Osteoblast (primary cell): ENCODE measurements around the gene ARHGAP12. TPM values are rescaled to one million over a fixed set of nuclear protein-coding genes. Genes with fewer than 3 reads are reported as not detected.

ENCODE experiments used
- DNase-seq: peaks from one replicate; pipeline ENCODE4 v3.0.0; 2011; ENCODE audit warnings: low spot score, mixed read lengths; ENCODE audit not compliant: insufficient read length; ENCODE audit errors: missing footprints
- H2AFZ ChIP-seq: 2 replicates; pipeline ENCODE4 v1.6.0; 2011; ENCODE audit warnings: mild to moderate bottlenecking, low read length
- H3K27ac ChIP-seq: 2 replicates; pipeline ENCODE4 v1.5.1; 2011; ENCODE audit warnings: mild to moderate bottlenecking, low read depth, low read length, moderate library complexity
- H3K27me3 ChIP-seq: 2 replicates; pipeline ENCODE4 v1.6.0; 2012; ENCODE audit warnings: mild to moderate bottlenecking, control low read depth, inconsistent platforms, low read length, moderate library complexity; ENCODE audit not compliant: insufficient read depth
- H3K36me3 ChIP-seq: 2 replicates; pipeline ENCODE4 v1.5.1; 2011; ENCODE audit warnings: mild to moderate bottlenecking, low read length, control low read depth, moderate library complexity; ENCODE audit not compliant: insufficient read depth
- H3K4me1 ChIP-seq: 2 replicates; pipeline ENCODE4 v1.5.1; 2011; ENCODE audit warnings: mild to moderate bottlenecking, low read length, control low read depth, moderate library complexity; ENCODE audit not compliant: insufficient read depth
- H3K4me2 ChIP-seq: 2 replicates; pipeline ENCODE4 v1.6.0; 2011; ENCODE audit warnings: mild to moderate bottlenecking, low read length; ENCODE audit not compliant: insufficient read depth
- H3K4me3 ChIP-seq: fragments of 200-600 bp; sonication (generic); 3 replicates; pipeline ENCODE4 v1.5.1; 2012; ENCODE audit warnings: mild to moderate bottlenecking, low read length, inconsistent platforms; ENCODE audit not compliant: insufficient read depth
- H3K79me2 ChIP-seq: 2 replicates; pipeline ENCODE4 v1.6.0; 2012; ENCODE audit warnings: mild to moderate bottlenecking, low read length, control low read depth, inconsistent platforms; ENCODE audit not compliant: insufficient read depth
- H3K9me3 ChIP-seq: 2 replicates; pipeline ENCODE4 v1.5.1; 2011; ENCODE audit warnings: low read depth, low read length, control low read depth
- H4K20me1 ChIP-seq: 2 replicates; pipeline ENCODE4 v1.6.0; 2012; ENCODE audit warnings: mild to moderate bottlenecking, low read length, control low read depth; ENCODE audit not compliant: insufficient read depth
- total RNA-seq: library from RNA; depleted of rRNA; stranded (reverse); fragments of >200 nt; gene quantifications from 2 replicates; pipeline ENCODE4 v1.2.3, GENCODE V29; 2012
- TF ChIP-seq, protein P1 (sequence below): IDR thresholded peaks from 2 replicates; pipeline ENCODE4 v1.5.1; 2011; ENCODE audit warnings: mild to moderate bottlenecking, low read depth, low read length, moderate library complexity; ENCODE audit errors: extremely low read depth

ARHGAP12 gene
- total RNA-seq, 1 donor: 76.0 TPM

DNA sequence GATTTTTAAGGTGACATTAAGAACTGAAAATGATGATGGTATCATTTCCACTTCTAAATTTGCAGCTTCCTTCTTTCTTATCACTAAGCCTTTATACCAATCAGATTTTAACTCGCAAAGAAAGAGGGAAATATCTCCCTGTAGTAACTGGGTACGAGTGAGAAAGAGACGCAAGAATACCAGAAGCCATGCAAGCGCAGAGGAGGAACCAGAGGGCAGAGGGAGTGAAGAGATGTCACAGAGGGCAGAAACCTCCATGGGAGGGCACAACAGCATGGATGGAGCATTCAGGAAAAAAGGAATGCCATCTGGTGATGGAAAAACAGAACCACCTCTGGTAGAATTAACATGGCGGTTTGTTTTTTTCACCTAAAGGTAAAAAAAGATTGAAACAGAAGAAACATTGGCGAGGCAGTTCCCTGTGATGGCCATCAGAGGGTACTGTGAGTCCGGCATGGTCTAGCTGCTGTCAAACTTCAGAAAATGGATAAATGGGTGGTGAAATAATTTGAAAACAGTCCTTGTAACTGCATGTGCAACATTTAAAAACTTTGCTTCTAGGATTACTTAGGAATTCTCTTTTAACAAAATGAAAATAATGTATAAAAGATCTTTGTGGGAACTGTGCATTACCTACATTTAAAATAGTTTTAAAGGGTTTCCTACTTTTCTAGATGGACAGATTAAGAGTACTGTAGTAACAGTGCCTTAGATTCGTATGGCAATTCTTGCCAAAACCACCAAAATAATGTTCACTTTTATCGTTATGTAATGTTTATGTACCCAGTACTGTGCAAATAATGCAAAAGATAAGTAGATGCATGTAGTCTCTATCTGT lies 91.8 kb downstream of the ARHGAP12 start:
- H3K4me1 ChIP-seq: no peaks in the 10 kb centered on the region
- no peaks in the 10 kb centered on the region for H3K36me3 ChIP-seq
- TF ChIP-seq, protein P1, sequence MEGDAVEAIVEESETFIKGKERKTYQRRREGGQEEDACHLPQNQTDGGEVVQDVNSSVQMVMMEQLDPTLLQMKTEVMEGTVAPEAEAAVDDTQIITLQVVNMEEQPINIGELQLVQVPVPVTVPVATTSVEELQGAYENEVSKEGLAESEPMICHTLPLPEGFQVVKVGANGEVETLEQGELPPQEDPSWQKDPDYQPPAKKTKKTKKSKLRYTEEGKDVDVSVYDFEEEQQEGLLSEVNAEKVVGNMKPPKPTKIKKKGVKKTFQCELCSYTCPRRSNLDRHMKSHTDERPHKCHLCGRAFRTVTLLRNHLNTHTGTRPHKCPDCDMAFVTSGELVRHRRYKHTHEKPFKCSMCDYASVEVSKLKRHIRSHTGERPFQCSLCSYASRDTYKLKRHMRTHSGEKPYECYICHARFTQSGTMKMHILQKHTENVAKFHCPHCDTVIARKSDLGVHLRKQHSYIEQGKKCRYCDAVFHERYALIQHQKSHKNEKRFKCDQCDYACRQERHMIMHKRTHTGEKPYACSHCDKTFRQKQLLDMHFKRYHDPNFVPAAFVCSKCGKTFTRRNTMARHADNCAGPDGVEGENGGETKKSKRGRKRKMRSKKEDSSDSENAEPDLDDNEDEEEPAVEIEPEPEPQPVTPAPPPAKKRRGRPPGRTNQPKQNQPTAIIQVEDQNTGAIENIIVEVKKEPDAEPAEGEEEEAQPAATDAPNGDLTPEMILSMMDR: peak; percentile 78
- no peak overlapping the region for H3K4me2 ChIP-seq
- no peak overlapping the region for H2AFZ ChIP-seq
- H4K20me1 ChIP-seq: no peaks in the 10 kb centered on the region
- H3K9me3 ChIP-seq: no peaks in the 10 kb centered on the region
- peaks cover 2% of the 10 kb centered on the region for H3K79me2 ChIP-seq
- DNase-seq: peak; percentile 65
- no peaks in the 10 kb centered on the region for H3K27me3 ChIP-seq
- no peak overlapping the region for H3K4me3 ChIP-seq
- H3K27ac ChIP-seq: no peak overlapping the region

DNA sequence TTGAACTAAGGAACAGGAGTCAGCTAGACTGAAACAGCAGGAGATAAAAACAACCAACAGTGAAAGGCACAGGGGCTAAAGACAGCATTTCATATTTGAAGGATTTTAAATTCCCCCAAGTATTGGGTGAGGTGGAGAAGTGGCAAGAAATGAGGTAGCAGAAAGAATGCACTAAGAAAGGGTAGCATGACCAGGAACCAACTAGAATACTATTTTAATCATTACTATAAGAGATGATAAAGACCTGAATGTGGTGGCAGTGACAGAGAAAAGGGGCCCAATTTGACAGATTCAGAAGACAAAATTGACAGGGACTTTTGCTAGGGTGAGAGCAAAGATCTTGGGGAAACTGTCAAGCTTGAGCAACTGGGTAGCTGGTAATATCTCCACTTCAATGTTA lies 94.9 kb downstream of the ARHGAP12 start:
- TF ChIP-seq, protein P1: no peak
- DNase-seq: no peak
- Histone ChIP-seq H2AFZ (no peak overlapping the region), H4K20me1 (no peaks in the 10 kb centered on the region), H3K9me3 (no peaks in the 10 kb centered on the region), H3K4me2 (no peak overlapping the region), H3K4me1 (peaks cover 6% of the 10 kb centered on the region), H3K27ac (no peak overlapping the region), H3K36me3 (no peaks in the 10 kb centered on the region), H3K4me3 (no peak overlapping the region), H3K79me2 (peaks cover 3% of the 10 kb centered on the region), H3K27me3 (no peaks in the 10 kb centered on the region)

DNA sequence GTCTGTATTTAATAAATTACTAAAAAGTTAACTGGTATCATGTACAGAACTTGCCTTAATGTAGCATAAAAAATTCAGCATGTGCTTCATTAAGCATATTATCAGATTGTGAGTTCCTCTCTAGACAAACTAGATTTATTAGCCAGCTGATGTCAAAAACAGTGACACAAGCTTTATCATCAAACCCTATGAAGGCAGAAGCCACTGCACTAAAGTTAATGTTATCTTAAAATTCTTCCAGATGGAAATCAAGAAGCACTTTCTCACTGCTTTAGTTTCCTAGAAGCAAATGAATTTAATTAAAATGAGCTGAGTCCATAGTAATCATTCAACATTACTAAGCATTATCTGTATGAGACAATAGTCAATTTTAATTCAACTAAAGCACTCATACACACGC lies 96.4 kb downstream of the ARHGAP12 start:
- no peak overlapping the region for H3K4me3 ChIP-seq
- no peaks in the 10 kb centered on the region for H3K27me3 ChIP-seq
- no peak overlapping the region for H3K4me2 ChIP-seq
- no peaks in the 10 kb centered on the region for H3K36me3 ChIP-seq
- no peaks in the 10 kb centered on the region for H4K20me1 ChIP-seq
- peaks cover 3% of the 10 kb centered on the region for H3K79me2 ChIP-seq
- no peak overlapping the region for H3K27ac ChIP-seq
- TF ChIP-seq, protein P1: no peak
- H3K9me3 ChIP-seq: no peaks in the 10 kb centered on the region
- H2AFZ ChIP-seq: no peak overlapping the region
- no peak for DNase-seq
- H3K4me1 ChIP-seq: peaks cover 6% of the 10 kb centered on the region

DNA sequence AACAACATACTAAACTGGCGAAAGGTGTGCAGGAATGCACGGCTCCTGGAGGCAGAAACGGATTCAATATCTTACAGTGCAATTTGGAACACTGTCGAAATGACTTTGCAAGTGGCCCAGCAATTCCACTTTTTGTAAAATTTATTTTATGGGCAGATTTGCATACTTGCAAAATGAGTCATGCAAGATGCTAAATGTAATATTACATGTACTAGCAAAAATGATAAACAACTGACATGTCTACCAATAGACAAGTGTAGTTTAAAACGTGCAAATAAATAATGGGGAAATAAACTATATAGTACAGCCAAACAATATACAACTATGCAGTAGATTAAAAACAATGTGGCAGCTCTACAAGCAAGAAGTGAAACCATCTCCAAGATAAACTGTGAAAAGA lies 97.7 kb downstream of the ARHGAP12 start:
- Histone ChIP-seq H4K20me1 (no peaks in the 10 kb centered on the region), H3K4me3 (no peak overlapping the region), H3K79me2 (peaks cover 3% of the 10 kb centered on the region), H3K36me3 (no peaks in the 10 kb centered on the region), H3K4me2 (peak overlapping the region; percentile 17), H3K9me3 (no peaks in the 10 kb centered on the region), H3K27ac (no peak overlapping the region), H3K4me1 (peaks cover 6% of the 10 kb centered on the region), H3K27me3 (no peaks in the 10 kb centered on the region), H2AFZ (no peak overlapping the region)
- TF ChIP-seq, protein P1: no peak
- no peak for DNase-seq
